ENCODE results near the gene ASTN2.

DNA sequence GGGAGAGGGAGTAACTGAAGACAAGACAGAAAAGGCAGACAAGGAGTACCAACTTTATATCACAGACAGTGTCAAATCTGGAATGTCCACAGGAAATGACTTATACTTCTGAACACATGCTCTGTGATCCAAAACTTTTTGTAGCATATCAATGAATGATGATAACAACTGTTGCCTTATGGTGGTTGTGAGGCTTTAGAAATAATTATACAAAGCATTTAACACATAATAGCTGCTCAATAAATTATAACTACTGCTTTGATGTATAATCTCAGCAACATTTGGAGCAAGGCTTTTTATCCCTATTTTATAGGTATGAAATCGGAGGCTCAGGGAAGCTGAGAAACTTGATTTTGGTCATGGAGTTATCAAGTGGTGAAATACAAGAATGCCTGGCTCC, 3.3 kb upstream of the ASTN2 start:
- TF ChIP-seq, protein P1, sequence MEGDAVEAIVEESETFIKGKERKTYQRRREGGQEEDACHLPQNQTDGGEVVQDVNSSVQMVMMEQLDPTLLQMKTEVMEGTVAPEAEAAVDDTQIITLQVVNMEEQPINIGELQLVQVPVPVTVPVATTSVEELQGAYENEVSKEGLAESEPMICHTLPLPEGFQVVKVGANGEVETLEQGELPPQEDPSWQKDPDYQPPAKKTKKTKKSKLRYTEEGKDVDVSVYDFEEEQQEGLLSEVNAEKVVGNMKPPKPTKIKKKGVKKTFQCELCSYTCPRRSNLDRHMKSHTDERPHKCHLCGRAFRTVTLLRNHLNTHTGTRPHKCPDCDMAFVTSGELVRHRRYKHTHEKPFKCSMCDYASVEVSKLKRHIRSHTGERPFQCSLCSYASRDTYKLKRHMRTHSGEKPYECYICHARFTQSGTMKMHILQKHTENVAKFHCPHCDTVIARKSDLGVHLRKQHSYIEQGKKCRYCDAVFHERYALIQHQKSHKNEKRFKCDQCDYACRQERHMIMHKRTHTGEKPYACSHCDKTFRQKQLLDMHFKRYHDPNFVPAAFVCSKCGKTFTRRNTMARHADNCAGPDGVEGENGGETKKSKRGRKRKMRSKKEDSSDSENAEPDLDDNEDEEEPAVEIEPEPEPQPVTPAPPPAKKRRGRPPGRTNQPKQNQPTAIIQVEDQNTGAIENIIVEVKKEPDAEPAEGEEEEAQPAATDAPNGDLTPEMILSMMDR (IDR thresholded peaks at IDR 0.05; ENCODE audit: low read length) = no peak
- TF ChIP-seq EZH2 (IDR thresholded peaks at IDR 0.05; ENCODE audit: borderline replicate concordance, low read length) = no peak

Data from OCI-LY1 (cell line).